ENCODE measurements around the gene ETV7.

ETV7 gene

GRCh38 chr6:36323062-36323461 is 64.4 kb downstream of the ETV7 start:
- DNase-seq (ENCODE audit: low read depth in 2 of 2): no peak

GRCh38 chr6:36322591-36322990 is 64.9 kb downstream of the ETV7 start:
- DNase-seq (ENCODE audit: low read depth in 2 of 2): no peak

- no peak for DNase-seq (ENCODE audit: low read depth in 2 of 2)
These were observed 67.0 kb downstream of the ETV7 start for GRCh38 chr6:36320475-36320874.

GRCh38 chr6:36319821-36320220 is 67.6 kb downstream of the ETV7 start:
- no peak for DNase-seq (ENCODE audit: low read depth in 2 of 2)

GRCh38 chr6:36319436-36319762 is 68.1 kb downstream of the ETV7 start:
- no peak for DNase-seq (ENCODE audit: low read depth in 2 of 2)

GRCh38 chr6:36318690-36319435 is 68.6 kb downstream of the ETV7 start:
- DNase-seq (ENCODE audit: low read depth in 2 of 2): no peak

- no peak for DNase-seq (ENCODE audit: low read depth in 2 of 2)
These were observed 69.8 kb downstream of the ETV7 start for GRCh38 chr6:36317623-36318022.

Data from stimulated activated CD4-positive, alpha-beta T cell treated with anti-CD3 and anti-CD28 coated beads, Interleukin-4, amount 100 ng/mL, for 48 hours (primary cell).